WTC11 (cell line): ENCODE measurements around the gene MEOX2.

Experiments
- AR ChIP-seq: fragments of 250-450 bp; sonication (Bioruptor Pico); IDR thresholded peaks from 2 replicates; pipeline ENCODE4 v1.9.0; 2021; ENCODE audit warnings: mild to moderate bottlenecking
- ATF2 ChIP-seq: sonication (generic); formaldehyde crosslinking; IDR thresholded peaks from 2 replicates; pipeline ENCODE4 v1.8.1; 2022; ENCODE audit warnings: low read depth, missing genetic modification reagents, borderline replicate concordance
- CTCF ChIP-seq: fragments of 200-600 bp; IDR thresholded peaks from 2 replicates; pipeline ENCODE4 v1.8.0; 2022; ENCODE audit warnings: antibody characterized with exemption
- HMGA2 ChIP-seq: fragments of 250-450 bp; sonication (Bioruptor Pico); IDR thresholded peaks from 2 replicates; pipeline ENCODE4 v1.4.0; 2021; ENCODE audit warnings: mild to moderate bottlenecking, moderate library complexity
- MAX ChIP-seq: sonication (generic); formaldehyde crosslinking; IDR thresholded peaks from 2 replicates; pipeline ENCODE4 v1.8.0; 2022; ENCODE audit warnings: mild to moderate bottlenecking, missing genetic modification reagents
- MXD4 ChIP-seq: fragments of 250-450 bp; sonication (Bioruptor Pico); IDR thresholded peaks from 2 replicates; pipeline ENCODE4 v1.8.0; 2021; ENCODE audit warnings: mild to moderate bottlenecking, moderate library complexity, borderline replicate concordance
- NR3C1 ChIP-seq: sonication (generic); formaldehyde crosslinking; conservative IDR thresholded peaks from 2 replicates; pipeline ENCODE4 v1.8.1; 2023; ENCODE audit warnings: low read depth, mild to moderate bottlenecking, missing genetic modification reagents
- TEAD4 ChIP-seq: sonication (generic); formaldehyde crosslinking; IDR thresholded peaks from 2 replicates; pipeline ENCODE4 v1.8.0; 2022; ENCODE audit warnings: mild to moderate bottlenecking, missing genetic modification reagents

- TF ChIP-seq CTCF (no peak), MXD4 (no peak), AR (no peak), MAX (no peak), HMGA2 (CRISPR knock-in tag) (no peak), NR3C1 (CRISPR knock-in tag) (no peak), ATF2 (CRISPR knock-in tag) (no peak), TEAD4 (CRISPR knock-in tag) (no peak)
These were observed 33.6 kb downstream of the MEOX2 start for GRCh38 chr7:15652776-15653290.
